D721Med (cell line): ENCODE data around the gene OR2T8.

ENCODE experiments used
- DNase-seq: peaks from one replicate; pipeline ENCODE4 v3.0.0; 2011; ENCODE audit warnings: low spot score; ENCODE audit not compliant: insufficient read length
- FAIRE-seq: peaks from 2 replicates; lab custom pipeline; 2011; peaks lifted over from hg19 to GRCh38; lab: Jason Lieb, UNC
- TF ChIP-seq, protein P1 (sequence below): IDR thresholded peaks from 2 replicates; pipeline ENCODE4 v1.5.1; 2012; ENCODE audit warnings: mild to moderate bottlenecking, control low read depth; ENCODE audit not compliant: insufficient read depth; ENCODE audit errors: missing control alignments

The OR2T8 gene

DNA sequence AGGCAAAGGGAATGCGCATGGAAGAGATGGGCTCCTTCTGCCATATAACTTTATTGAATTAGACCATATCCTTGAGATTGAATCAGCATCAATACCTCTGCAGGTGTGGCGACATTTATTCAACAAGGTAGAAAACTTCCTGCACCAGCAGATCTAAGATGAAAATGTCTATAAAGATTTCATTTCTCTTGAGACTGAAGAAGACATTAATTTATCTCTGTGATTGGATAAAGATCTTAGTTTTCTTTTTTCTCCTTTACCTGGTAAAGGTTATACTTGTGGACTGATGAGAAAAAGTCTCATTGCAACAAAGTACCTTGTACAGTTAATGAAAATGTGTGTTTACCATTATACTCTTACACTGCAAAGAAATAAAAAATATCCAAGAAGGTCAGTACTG lies at the start of gene OR2T8:
Gene OR2T8 (plus strand): TSS at position 301 of the 400 bp plus-strand sequence. CDS start 766 bp downstream, outside the sequence.
- DNase-seq (no peak), FAIRE-seq (no peak)
- TF ChIP-seq, protein P1, sequence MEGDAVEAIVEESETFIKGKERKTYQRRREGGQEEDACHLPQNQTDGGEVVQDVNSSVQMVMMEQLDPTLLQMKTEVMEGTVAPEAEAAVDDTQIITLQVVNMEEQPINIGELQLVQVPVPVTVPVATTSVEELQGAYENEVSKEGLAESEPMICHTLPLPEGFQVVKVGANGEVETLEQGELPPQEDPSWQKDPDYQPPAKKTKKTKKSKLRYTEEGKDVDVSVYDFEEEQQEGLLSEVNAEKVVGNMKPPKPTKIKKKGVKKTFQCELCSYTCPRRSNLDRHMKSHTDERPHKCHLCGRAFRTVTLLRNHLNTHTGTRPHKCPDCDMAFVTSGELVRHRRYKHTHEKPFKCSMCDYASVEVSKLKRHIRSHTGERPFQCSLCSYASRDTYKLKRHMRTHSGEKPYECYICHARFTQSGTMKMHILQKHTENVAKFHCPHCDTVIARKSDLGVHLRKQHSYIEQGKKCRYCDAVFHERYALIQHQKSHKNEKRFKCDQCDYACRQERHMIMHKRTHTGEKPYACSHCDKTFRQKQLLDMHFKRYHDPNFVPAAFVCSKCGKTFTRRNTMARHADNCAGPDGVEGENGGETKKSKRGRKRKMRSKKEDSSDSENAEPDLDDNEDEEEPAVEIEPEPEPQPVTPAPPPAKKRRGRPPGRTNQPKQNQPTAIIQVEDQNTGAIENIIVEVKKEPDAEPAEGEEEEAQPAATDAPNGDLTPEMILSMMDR = no peak

- no peak for FAIRE-seq
- DNase-seq = no peak
- TF ChIP-seq, protein P1 = no peak
These were observed 36.7 kb upstream of the OR2T8 start for GRCh38 chr1:247883346-247883745.

DNA sequence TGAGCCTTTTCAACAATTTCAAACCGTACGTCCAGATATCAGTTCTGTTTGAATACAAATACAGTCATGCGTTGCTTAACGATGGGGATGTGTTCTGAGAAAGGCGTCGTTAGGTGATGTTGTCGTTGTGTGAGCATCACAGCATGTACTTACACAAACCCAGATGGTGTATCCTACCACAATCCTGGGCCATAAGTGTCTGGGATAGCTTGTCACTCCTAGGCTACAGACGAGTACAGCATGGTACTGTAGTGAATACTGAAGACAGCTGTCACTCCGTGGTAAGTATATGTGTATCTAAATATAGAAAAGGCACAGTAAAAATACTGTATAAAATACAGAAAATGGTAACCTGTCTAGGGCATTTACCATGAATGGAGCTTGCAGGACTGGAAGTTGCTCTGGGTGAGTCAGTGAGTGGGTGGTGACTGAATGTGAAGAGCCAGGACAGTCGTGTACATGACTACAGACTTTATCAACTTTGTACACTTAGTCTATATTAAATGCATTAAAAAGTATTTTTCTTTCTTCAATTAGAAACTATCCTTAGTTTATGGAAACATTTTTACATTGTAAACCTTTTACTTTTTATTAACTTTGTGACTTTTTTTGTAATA lies 35.1 kb upstream of the OR2T8 start:
- no peak for FAIRE-seq
- TF ChIP-seq, protein P1 = no peak

GRCh38 chr1:247895163-247895637 lies 24.9 kb upstream of the OR2T8 start, which contains the start of gene OR2W3:
TSS of gene OR2W3 (plus strand) at chr1:247895587. CDS start at chr1:247895587, 0 bp downstream.
- DNase-seq (no peak), FAIRE-seq (no peak)
- TF ChIP-seq, protein P1 = no peak

More for the DNA sequence above, 35.1 kb upstream of the OR2T8 start:
- no peak for DNase-seq

DNA sequence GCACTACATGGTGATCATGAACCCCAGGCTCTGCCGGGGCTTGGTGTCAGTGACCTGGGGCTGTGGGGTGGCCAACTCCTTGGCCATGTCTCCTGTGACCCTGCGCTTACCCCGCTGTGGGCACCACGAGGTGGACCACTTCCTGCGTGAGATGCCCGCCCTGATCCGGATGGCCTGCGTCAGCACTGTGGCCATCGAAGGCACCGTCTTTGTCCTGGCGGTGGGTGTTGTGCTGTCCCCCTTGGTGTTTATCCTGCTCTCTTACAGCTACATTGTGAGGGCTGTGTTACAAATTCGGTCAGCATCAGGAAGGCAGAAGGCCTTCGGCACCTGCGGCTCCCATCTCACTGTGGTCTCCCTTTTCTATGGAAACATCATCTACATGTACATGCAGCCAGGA lies 24.1 kb upstream of the OR2T8 start:
- FAIRE-seq (no peak), DNase-seq (no peak)
- TF ChIP-seq, protein P1 = no peak

- no peak for DNase-seq
- FAIRE-seq = no peak
- TF ChIP-seq, protein P1 = no peak
These were observed 15.9 kb upstream of the OR2T8 start for GRCh38 chr1:247904122-247904521.

- TF ChIP-seq, protein P1 = no peak
- no peak for DNase-seq
- no peak for FAIRE-seq
These were observed 14.9 kb upstream of the OR2T8 start for GRCh38 chr1:247905181-247905580.
